Inflammatory macrophage treated with lipopolysaccharide for 4 hours (primary cell): ENCODE data around the gene HOXB6.

Source experiments
- DNase-seq: peaks from one replicate; pipeline ENCODE4 v3.0.0-alpha.2; 2020

Gene HOXB6

GRCh38 chr17:48564188-48565021 lies 40.4 kb downstream of the HOXB6 start:
- no peak for DNase-seq

GRCh38 chr17:48563867-48564187 lies 41.0 kb downstream of the HOXB6 start:
- no peak for DNase-seq

GRCh38 chr17:48563385-48563838 lies 41.4 kb downstream of the HOXB6 start:
- DNase-seq, result no peak

- no peak for DNase-seq
These were observed 41.9 kb downstream of the HOXB6 start for GRCh38 chr17:48562934-48563333.

DNA sequence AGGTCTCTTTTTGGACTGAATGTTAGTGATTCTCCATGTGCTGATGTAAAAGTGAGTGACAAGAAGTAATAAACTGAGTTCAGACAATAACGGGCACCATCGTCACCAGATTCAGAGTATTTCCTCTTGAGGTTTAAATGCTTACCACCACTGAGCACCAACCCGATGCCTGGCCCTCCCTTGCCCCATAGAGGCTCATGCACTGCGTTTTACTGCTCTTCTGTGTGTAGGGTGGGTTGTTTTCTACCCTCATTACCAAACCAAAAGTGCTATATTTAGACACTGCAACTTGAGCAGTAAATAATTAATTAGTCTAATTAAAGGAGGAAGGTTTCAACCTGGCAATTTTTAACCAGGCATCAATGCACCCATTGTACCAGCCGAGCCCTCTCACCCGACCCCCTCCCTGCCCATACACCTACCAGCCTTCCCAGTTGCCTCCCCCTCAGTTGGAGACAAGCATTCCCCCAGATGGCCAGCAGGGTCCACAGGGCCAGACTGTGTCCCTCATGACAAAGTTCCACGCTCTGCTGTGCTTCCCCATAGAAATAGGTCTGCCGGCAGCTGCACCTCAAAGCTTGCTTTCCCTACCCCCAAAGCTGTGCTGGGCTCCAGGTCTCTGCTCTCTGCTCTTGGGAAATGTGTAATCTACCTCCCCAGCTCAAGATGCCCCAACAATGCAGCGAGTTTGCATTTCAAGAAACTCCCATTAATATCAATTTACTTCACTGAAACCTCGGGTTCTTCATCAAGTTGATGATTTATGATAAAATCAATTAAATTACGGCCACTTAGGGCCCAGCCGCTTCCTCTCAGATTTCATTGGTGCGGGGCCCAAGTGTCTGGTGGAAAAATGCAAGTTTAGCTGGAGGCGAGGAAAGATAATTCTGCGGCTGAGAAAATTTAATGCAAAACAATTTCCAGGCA lies 42.6 kb downstream of the HOXB6 start:
- no peak for DNase-seq

GRCh38 chr17:48559840-48560817 lies 44.7 kb downstream of the HOXB6 start:
- no peak for DNase-seq

GRCh38 chr17:48559122-48559839 lies 45.5 kb downstream of the HOXB6 start:
- DNase-seq, result no peak

- no peak for DNase-seq
These were observed 46.0 kb downstream of the HOXB6 start for GRCh38 chr17:48558831-48559121.

- no peak for DNase-seq
These were observed 46.5 kb downstream of the HOXB6 start for GRCh38 chr17:48558057-48558830.

DNA sequence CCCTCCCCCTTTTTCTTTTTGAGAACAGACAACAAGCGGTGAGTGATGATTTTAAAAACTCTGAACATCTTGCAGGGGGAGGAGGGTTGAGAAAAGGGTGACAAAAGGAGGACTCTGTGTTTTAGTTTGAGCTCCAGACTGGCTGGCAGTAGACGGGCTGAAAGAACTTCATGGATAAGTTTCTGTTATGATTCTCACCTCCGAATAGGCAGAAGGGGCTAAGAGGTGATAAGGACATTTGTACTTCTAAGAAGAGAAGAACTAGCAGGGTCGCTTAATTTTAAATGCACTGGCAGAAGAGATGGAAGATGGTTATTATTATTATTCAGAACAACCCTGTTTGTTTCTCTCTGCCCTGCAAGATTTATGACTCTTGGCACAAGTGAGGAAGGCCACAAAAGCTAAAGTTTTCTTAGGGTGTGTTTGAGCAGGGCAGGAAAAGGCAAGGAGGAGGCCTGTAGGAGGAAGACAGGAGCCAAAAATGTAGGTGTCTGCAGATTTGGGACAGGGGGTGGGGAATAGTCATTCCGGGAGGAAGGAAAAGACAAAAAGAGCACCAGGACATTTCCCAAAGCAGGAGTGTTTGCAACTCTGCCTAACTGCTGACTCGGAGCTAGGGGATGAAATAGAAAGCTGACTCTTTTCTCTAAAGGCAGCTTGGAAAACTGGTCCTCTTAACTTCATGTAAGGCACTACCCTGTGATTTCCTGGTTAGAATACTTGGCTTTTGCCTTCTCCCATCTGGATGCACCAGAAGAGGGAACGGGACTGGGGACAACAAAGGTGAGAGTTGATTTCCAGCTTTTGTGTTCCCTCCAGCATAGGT lies 48.0 kb downstream of the HOXB6 start:
- DNase-seq, result no peak

- DNase-seq, result no peak
These were observed 48.6 kb downstream of the HOXB6 start for GRCh38 chr17:48556229-48556575.

- no peak for DNase-seq
These were observed 49.2 kb downstream of the HOXB6 start for GRCh38 chr17:48555258-48556228.

GRCh38 chr17:48554412-48555257 lies 50.2 kb downstream of the HOXB6 start:
- DNase-seq, result no peak

DNA sequence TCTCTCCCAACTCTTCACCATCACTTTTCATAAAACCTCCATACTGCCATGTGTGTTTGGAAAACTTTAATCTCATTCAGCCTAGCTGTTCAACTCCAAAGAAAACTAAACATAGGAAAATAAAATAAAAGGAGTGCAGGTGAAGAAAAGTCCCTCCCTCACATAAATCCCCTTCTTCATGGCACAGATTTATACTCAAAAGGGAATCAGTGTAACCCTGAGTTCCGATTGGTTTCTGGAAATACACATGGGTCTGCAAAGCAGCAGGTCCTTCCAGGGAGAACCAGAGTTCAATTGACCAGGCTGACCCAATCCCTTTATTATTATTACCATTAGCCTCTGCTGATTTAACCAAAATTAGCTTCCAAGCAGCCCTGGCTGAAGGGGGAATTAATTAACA lies 51.0 kb downstream of the HOXB6 start:
- no peak for DNase-seq

- no peak for DNase-seq
These were observed 51.6 kb downstream of the HOXB6 start for GRCh38 chr17:48553190-48553547.

DNA sequence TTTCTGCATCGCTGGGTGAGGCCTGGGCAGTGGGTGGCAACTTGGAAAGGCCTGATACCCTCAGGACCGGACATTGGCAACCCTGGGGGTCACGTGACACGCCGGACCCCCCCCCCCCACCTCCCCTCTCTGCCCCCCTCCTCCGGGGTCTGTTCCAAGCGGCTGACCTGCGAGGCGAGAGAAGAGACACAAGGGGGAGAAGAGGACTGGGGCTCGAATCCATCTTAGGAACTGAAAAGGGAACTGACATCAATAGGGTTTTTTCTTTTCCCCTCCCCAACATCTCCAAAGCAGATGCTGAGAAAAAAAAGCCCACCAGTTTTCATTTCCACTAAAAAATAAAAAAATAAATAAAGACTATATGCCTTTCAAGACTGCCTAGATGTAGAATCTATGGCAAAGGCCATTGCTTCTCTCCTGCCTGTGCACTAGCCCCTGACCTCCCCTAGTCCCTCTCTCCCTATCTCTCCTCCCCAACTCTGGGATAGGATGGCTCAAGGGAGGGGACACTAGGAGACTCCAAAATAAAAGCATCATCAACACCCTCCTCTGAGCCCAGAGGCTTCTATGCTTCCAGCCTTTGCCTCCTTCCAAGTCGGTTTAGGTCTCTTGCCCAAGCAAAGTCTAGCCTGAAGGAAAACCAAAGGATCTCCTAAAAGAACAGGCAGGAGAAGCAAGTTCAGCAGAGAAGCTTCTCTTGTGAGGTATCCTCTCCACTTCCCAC lies 52.2 kb downstream of the HOXB6 start:
- no peak for DNase-seq

DNA sequence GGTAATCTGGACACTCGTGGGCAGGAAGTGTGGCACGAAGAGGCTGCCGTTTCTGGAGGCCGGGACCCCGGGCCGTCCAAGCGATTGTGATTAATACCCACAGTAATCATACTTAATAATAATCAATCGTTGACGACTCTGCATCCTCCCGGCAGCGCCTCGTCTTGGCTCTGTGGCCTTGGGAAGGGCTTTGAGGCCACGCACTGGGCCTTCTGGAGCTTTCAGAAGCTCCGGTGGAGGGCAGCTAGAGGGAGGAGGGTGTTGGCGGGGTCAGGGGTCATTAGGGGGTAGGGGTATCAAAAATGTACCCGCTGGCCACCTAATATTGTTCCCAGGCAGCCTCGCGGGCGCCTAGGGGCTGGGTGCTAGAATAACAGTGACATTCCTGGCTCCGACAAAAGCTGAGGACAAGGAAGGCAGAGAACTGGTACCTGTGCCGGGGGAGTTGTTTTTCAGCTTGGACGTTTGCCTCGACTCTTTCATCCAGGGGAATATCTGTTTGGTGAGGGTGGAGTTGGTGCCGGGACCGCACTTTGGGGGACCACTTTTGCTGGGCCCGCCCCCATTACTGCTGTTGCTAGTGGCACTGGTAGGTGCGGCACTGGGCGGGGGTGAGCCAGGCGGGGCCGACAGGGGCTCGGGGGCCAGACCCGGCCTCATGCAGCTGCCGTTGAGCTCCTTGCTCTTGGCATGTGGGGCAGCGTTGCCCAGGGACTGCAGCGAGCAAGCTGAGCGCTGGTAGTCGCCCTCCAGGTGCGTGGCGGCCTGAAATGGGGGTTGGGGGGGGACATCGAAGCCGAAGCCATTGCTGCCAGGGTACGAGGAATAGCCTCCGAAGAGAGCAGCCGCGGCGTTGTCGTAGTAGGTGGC lies 53.0 kb downstream of the HOXB6 start:
- no peak for DNase-seq
